Measurements from ENCODE around the gene STUM.

Gene STUM

DNA sequence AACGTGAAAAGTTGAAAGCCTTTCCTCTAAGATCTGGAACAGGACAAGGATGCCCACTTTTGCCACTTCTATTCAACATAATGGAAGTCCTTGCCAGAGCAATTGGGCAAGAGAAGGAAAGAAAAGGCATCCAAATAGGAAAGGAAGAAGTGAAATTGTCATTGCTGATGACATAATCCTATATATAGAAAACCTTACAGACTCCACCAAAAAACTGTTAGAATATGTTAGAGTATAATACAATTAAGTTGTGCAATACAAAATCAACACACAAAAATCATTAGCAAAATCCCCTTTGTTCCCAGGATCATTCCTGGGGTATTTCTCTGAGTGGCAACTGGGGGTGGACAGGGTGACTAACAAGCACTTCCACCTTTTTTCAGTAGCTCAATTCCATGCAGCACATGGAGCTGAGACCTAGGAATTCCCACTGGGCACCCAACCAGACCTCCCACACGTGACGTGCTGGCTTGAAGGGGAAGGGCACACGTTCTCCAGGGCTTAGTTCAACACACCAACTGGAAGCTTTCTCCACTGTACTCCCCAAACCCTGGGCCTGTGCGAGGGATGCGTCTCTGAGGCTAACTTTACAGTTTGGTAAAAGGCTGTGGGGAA lies 9.6 kb downstream of the STUM start:
- no peaks in the 10 kb centered on the region for H3K9me3 ChIP-seq (ENCODE audit: control insufficient read depth, low read length)
- H3K4me1 ChIP-seq (ENCODE audit: control insufficient read depth, insufficient read depth, low read length), result no peaks in the 10 kb centered on the region
- H3K27ac ChIP-seq (ENCODE audit: insufficient read depth, low read depth, low read length, poor library complexity, severe bottlenecking), result no peak overlapping the region
- WGBS, 2 experiments, result 84 to 89% methylated on average over 6 of the region's 6 CpGs
- no peaks in the 10 kb centered on the region for H3K27me3 ChIP-seq (ENCODE audit: control insufficient read depth, insufficient read depth, low read length, poor library complexity, severe bottlenecking)
- H3K36me3 ChIP-seq (ENCODE audit: control insufficient read depth, insufficient read depth, low read length), result no peaks in the 10 kb centered on the region
- no peak overlapping the region for H3K4me3 ChIP-seq (ENCODE audit: insufficient read depth, low read depth, low read length)

- 94 to 95% methylated on average over 7 of the region's 7 CpGs for WGBS, 2 experiments
- H3K4me3 ChIP-seq (ENCODE audit: insufficient read depth, low read depth, low read length), result no peak overlapping the region
- H3K27ac ChIP-seq (ENCODE audit: insufficient read depth, low read depth, low read length, poor library complexity, severe bottlenecking), result no peak overlapping the region
- H3K36me3 ChIP-seq (ENCODE audit: control insufficient read depth, insufficient read depth, low read length), result no peaks in the 10 kb centered on the region
- H3K27me3 ChIP-seq (ENCODE audit: control insufficient read depth, insufficient read depth, low read length, poor library complexity, severe bottlenecking), result no peaks in the 10 kb centered on the region
- no peaks in the 10 kb centered on the region for H3K4me1 ChIP-seq (ENCODE audit: control insufficient read depth, insufficient read depth, low read length)
- H3K9me3 ChIP-seq (ENCODE audit: control insufficient read depth, low read length), result no peaks in the 10 kb centered on the region
Measured at GRCh38 chr1:226560243-226560642, 11.7 kb downstream of the STUM start.

DNA sequence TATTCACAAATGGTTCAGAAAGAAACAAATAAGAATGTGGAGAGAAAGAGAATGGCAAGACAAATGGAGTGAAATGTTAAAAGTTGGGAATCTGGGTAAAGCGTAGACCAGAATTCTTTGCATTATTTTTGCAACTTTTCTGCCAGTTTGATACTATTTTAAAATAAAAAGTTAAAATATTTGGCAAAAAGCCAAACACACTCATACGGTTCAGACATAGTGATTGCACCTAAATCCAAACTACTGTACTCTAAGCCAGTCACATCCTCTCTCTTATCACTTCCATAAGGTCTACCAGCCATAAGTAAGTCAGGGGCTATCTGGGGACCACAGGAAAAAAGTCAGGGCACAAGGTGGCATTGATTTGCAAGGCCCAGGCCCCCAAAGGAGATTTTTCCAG lies 14.4 kb downstream of the STUM start:
- 89 to 96% methylated on average over 2 of the region's 2 CpGs for WGBS, 2 experiments
- no peaks in the 10 kb centered on the region for H3K36me3 ChIP-seq (ENCODE audit: control insufficient read depth, insufficient read depth, low read length)
- no peak overlapping the region for H3K4me3 ChIP-seq (ENCODE audit: insufficient read depth, low read depth, low read length)
- no peaks in the 10 kb centered on the region for H3K4me1 ChIP-seq (ENCODE audit: control insufficient read depth, insufficient read depth, low read length)
- no peaks in the 10 kb centered on the region for H3K27me3 ChIP-seq (ENCODE audit: control insufficient read depth, insufficient read depth, low read length, poor library complexity, severe bottlenecking)
- H3K27ac ChIP-seq (ENCODE audit: insufficient read depth, low read depth, low read length, poor library complexity, severe bottlenecking), result no peak overlapping the region
- H3K9me3 ChIP-seq (ENCODE audit: control insufficient read depth, low read length), result no peaks in the 10 kb centered on the region

DNA sequence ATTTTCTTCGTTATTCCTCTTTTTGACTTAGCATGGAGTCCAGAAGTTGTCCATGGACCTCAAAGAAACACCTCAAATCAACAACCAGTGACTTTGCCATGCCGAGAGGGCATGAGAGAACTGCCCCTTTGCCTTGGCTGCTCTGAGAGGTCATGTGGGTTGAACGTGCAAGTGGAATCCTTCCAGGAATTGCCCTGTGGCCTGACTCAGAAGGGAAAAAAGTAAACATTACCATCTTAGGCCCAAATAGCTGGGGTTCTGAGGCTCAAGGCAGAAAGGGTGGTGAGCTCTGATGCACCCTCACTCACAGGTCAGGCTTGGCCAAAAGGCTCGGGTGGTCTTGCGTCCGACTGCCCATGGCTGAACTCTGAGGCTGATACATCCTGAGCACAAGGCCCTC lies 15.1 kb downstream of the STUM start:
- whole genome bisulfite sequencing, 2 experiments, result 95 to 96% methylated on average over 6 of the region's 6 CpGs
- H3K4me3 ChIP-seq (ENCODE audit: insufficient read depth, low read depth, low read length), result no peak overlapping the region
- H3K9me3 ChIP-seq (ENCODE audit: control insufficient read depth, low read length), result no peaks in the 10 kb centered on the region
- no peak overlapping the region for H3K27ac ChIP-seq (ENCODE audit: insufficient read depth, low read depth, low read length, poor library complexity, severe bottlenecking)
- no peaks in the 10 kb centered on the region for H3K4me1 ChIP-seq (ENCODE audit: control insufficient read depth, insufficient read depth, low read length)
- no peaks in the 10 kb centered on the region for H3K27me3 ChIP-seq (ENCODE audit: control insufficient read depth, insufficient read depth, low read length, poor library complexity, severe bottlenecking)
- H3K36me3 ChIP-seq (ENCODE audit: control insufficient read depth, insufficient read depth, low read length), result no peaks in the 10 kb centered on the region

GRCh38 chr1:226565476-226565875 lies 16.9 kb downstream of the STUM start:
- Histone ChIP-seq H3K4me3 (ENCODE audit: insufficient read depth, low read depth, low read length) (no peak overlapping the region), H3K27ac (ENCODE audit: insufficient read depth, low read depth, low read length, poor library complexity, severe bottlenecking) (no peak overlapping the region), H3K9me3 (ENCODE audit: control insufficient read depth, low read length) (no peaks in the 10 kb centered on the region), H3K4me1 (ENCODE audit: control insufficient read depth, insufficient read depth, low read length) (no peaks in the 10 kb centered on the region), H3K27me3 (ENCODE audit: control insufficient read depth, insufficient read depth, low read length, poor library complexity, severe bottlenecking) (no peaks in the 10 kb centered on the region), H3K36me3 (ENCODE audit: control insufficient read depth, insufficient read depth, low read length) (no peaks in the 10 kb centered on the region)
- 92 to 94% methylated on average over 8 of the region's 8 CpGs for WGBS, 2 experiments

DNA sequence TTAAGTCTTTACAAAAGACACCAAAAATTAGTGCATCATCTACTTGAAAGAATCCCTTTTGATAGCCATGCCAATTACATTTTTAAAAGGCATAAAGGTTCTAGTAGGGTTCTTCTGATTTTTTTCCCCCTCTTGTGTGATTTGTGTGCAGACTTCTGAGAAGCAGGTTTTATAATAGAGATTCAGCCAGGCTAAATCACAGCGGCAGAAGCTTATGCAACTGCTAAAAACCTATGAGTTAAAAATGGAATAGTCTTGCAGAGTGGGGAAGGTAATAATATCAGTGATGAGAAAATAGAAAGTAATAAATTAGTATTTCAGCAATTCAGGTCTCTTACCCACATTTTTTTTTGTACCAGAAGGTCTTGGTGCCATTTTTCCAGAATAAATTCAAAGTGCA lies 17.7 kb downstream of the STUM start:
- no peak overlapping the region for H3K27ac ChIP-seq (ENCODE audit: insufficient read depth, low read depth, low read length, poor library complexity, severe bottlenecking)
- H3K4me3 ChIP-seq (ENCODE audit: insufficient read depth, low read depth, low read length), result no peak overlapping the region
- no peaks in the 10 kb centered on the region for H3K27me3 ChIP-seq (ENCODE audit: control insufficient read depth, insufficient read depth, low read length, poor library complexity, severe bottlenecking)
- no peaks in the 10 kb centered on the region for H3K36me3 ChIP-seq (ENCODE audit: control insufficient read depth, insufficient read depth, low read length)
- no peaks in the 10 kb centered on the region for H3K9me3 ChIP-seq (ENCODE audit: control insufficient read depth, low read length)
- no peaks in the 10 kb centered on the region for H3K4me1 ChIP-seq (ENCODE audit: control insufficient read depth, insufficient read depth, low read length)
- 96 to 100% methylated on average over 1 of the region's 1 CpG for WGBS, 2 experiments

- Histone ChIP-seq H3K9me3 (ENCODE audit: control insufficient read depth, low read length) (no peaks in the 10 kb centered on the region), H3K36me3 (ENCODE audit: control insufficient read depth, insufficient read depth, low read length) (no peaks in the 10 kb centered on the region), H3K4me3 (ENCODE audit: insufficient read depth, low read depth, low read length) (no peak overlapping the region), H3K27ac (ENCODE audit: insufficient read depth, low read depth, low read length, poor library complexity, severe bottlenecking) (no peak overlapping the region), H3K27me3 (ENCODE audit: control insufficient read depth, insufficient read depth, low read length, poor library complexity, severe bottlenecking) (no peaks in the 10 kb centered on the region), H3K4me1 (ENCODE audit: control insufficient read depth, insufficient read depth, low read length) (no peaks in the 10 kb centered on the region)
- WGBS, 2 experiments, result 91 to 95% methylated on average over 2 to 3 of the region's 3 CpGs
Measured at GRCh38 chr1:226566760-226567159, 18.2 kb downstream of the STUM start.

- Histone ChIP-seq H3K36me3 (ENCODE audit: control insufficient read depth, insufficient read depth, low read length) (no peaks in the 10 kb centered on the region), H3K27ac (ENCODE audit: insufficient read depth, low read depth, low read length, poor library complexity, severe bottlenecking) (no peak overlapping the region), H3K9me3 (ENCODE audit: control insufficient read depth, low read length) (no peaks in the 10 kb centered on the region), H3K27me3 (ENCODE audit: control insufficient read depth, insufficient read depth, low read length, poor library complexity, severe bottlenecking) (no peaks in the 10 kb centered on the region), H3K4me3 (ENCODE audit: insufficient read depth, low read depth, low read length) (no peak overlapping the region), H3K4me1 (ENCODE audit: control insufficient read depth, insufficient read depth, low read length) (no peaks in the 10 kb centered on the region)
- 77 to 82% methylated on average over 11 to 13 of the region's 13 CpGs for WGBS, 2 experiments
Measured at GRCh38 chr1:226568077-226568831, 19.7 kb downstream of the STUM start.

GRCh38 chr1:226568975-226569741 lies 20.6 kb downstream of the STUM start:
- no peaks in the 10 kb centered on the region for H3K27me3 ChIP-seq (ENCODE audit: control insufficient read depth, insufficient read depth, low read length, poor library complexity, severe bottlenecking)
- no peaks in the 10 kb centered on the region for H3K36me3 ChIP-seq (ENCODE audit: control insufficient read depth, insufficient read depth, low read length)
- WGBS, 2 experiments, result 93% methylated on average over 6 of the region's 6 CpGs
- no peak overlapping the region for H3K27ac ChIP-seq (ENCODE audit: insufficient read depth, low read depth, low read length, poor library complexity, severe bottlenecking)
- no peak overlapping the region for H3K4me3 ChIP-seq (ENCODE audit: insufficient read depth, low read depth, low read length)
- no peaks in the 10 kb centered on the region for H3K9me3 ChIP-seq (ENCODE audit: control insufficient read depth, low read length)
- H3K4me1 ChIP-seq (ENCODE audit: control insufficient read depth, insufficient read depth, low read length), result no peaks in the 10 kb centered on the region

GRCh38 chr1:226569879-226570547 lies 21.4 kb downstream of the STUM start:
- 61 to 65% methylated on average over 4 of the region's 4 CpGs for WGBS, 2 experiments
- no peaks in the 10 kb centered on the region for H3K9me3 ChIP-seq (ENCODE audit: control insufficient read depth, low read length)
- H3K4me3 ChIP-seq (ENCODE audit: insufficient read depth, low read depth, low read length), result no peak overlapping the region
- H3K36me3 ChIP-seq (ENCODE audit: control insufficient read depth, insufficient read depth, low read length), result no peaks in the 10 kb centered on the region
- H3K4me1 ChIP-seq (ENCODE audit: control insufficient read depth, insufficient read depth, low read length), result no peaks in the 10 kb centered on the region
- H3K27ac ChIP-seq (ENCODE audit: insufficient read depth, low read depth, low read length, poor library complexity, severe bottlenecking), result no peak overlapping the region
- H3K27me3 ChIP-seq (ENCODE audit: control insufficient read depth, insufficient read depth, low read length, poor library complexity, severe bottlenecking), result no peaks in the 10 kb centered on the region

Measured in ectodermal cell (in vitro differentiated cells).